SK-N-SH treated with all-trans-retinoic acid at 6 μM for 48 hours (cell line): ENCODE measurements around the gene KSR2.

Experiments
- ATAC-seq: fragments of 200-7000 bp; cut with Tn5 transposase; 3 replicates; pipeline ENCODE4 v1.9.1; 2020; ENCODE audit warnings: mild to moderate bottlenecking, moderate library complexity
- CREB5 ChIP-seq: fragments of 250-450 bp; sonication (Bioruptor Pico); IDR thresholded peaks from 2 replicates; pipeline ENCODE4 v1.5.1; 2020; ENCODE audit warnings: low read depth, mild to moderate bottlenecking, moderate library complexity
- CSDC2 ChIP-seq: fragments of 250-450 bp; sonication (Bioruptor Pico); IDR thresholded peaks from 2 replicates; pipeline ENCODE4 v1.5.0; 2020; ENCODE audit warnings: mild to moderate bottlenecking, moderate library complexity
- GLIS3 ChIP-seq: fragments of 250-450 bp; sonication (Bioruptor Pico); IDR thresholded peaks from 2 replicates; pipeline ENCODE4 v1.5.0; 2020; ENCODE audit warnings: mild to moderate bottlenecking, moderate library complexity
- ISL1 ChIP-seq: fragments of 250-450 bp; sonication (Bioruptor Pico); IDR thresholded peaks from 2 replicates; pipeline ENCODE4 v2.1.2; 2022; ENCODE audit warnings: mild to moderate bottlenecking, moderate library complexity
- OSR1 ChIP-seq: fragments of 250-450 bp; sonication (Bioruptor Pico); IDR thresholded peaks from 2 replicates; pipeline ENCODE4 v1.8.0; 2022; ENCODE audit warnings: moderate library complexity, mild to moderate bottlenecking, inconsistent platforms
- PATZ1 ChIP-seq: fragments of 250-450 bp; sonication (Bioruptor Pico); IDR thresholded peaks from 2 replicates; pipeline ENCODE4 v1.8.0; 2020; ENCODE audit warnings: mild to moderate bottlenecking, moderate library complexity, borderline replicate concordance
- PPARA ChIP-seq: fragments of 250-450 bp; sonication (Bioruptor Pico); IDR thresholded peaks from 2 replicates; pipeline ENCODE4 v1.5.0; 2020; ENCODE audit warnings: mild to moderate bottlenecking, borderline replicate concordance
- RARB ChIP-seq: fragments of 250-450 bp; sonication (Bioruptor Pico); IDR thresholded peaks from 2 replicates; pipeline ENCODE4 v1.8.0; 2021; ENCODE audit warnings: mild to moderate bottlenecking, moderate library complexity
- SNAI2 ChIP-seq: fragments of 250-450 bp; sonication (Bioruptor Pico); IDR thresholded peaks from 2 replicates; pipeline ENCODE4 v1.5.0; 2020; ENCODE audit warnings: mild to moderate bottlenecking, moderate library complexity
- TCF4 ChIP-seq: fragments of 250-450 bp; sonication (Bioruptor Pico); IDR thresholded peaks from 2 replicates; pipeline ENCODE4 v1.8.0; 2021; ENCODE audit warnings: mild to moderate bottlenecking, moderate library complexity, borderline replicate concordance
- TOX ChIP-seq: fragments of 250-450 bp; sonication (Bioruptor Pico); IDR thresholded peaks from 2 replicates; pipeline ENCODE4 v1.8.0; 2021; ENCODE audit warnings: mild to moderate bottlenecking, moderate library complexity, borderline replicate concordance
- TSHZ2 ChIP-seq: fragments of 250-450 bp; sonication (Bioruptor Pico); IDR thresholded peaks from 2 replicates; pipeline ENCODE4 v1.5.0; 2020; ENCODE audit warnings: mild to moderate bottlenecking, moderate library complexity
- ZC3H10 ChIP-seq: fragments of 250-450 bp; sonication (Bioruptor Pico); IDR thresholded peaks from 2 replicates; pipeline ENCODE4 v1.5.1; 2021; ENCODE audit warnings: mild to moderate bottlenecking, moderate library complexity
- ZFP3 ChIP-seq: fragments of 250-450 bp; sonication (Bioruptor Pico); IDR thresholded peaks from 2 replicates; pipeline ENCODE4 v1.5.0; 2020; ENCODE audit warnings: mild to moderate bottlenecking, moderate library complexity
- ZFP30 ChIP-seq: fragments of 450-650 bp; formaldehyde crosslinking; IDR thresholded peaks from 2 replicates; pipeline ENCODE4 v1.5.0; 2022; ENCODE audit warnings: mild to moderate bottlenecking, moderate library complexity
- ZNF565 ChIP-seq: fragments of 450-650 bp; formaldehyde crosslinking; conservative IDR thresholded peaks from 2 replicates; pipeline ENCODE4 v1.5.0; 2020; ENCODE audit warnings: low read depth, mild to moderate bottlenecking, moderate library complexity
- ZNF70 ChIP-seq: fragments of 450-650 bp; formaldehyde crosslinking; IDR thresholded peaks from 2 replicates; pipeline ENCODE4 v1.5.0; 2020; ENCODE audit warnings: mild to moderate bottlenecking, moderate library complexity
- ZNF8 ChIP-seq: fragments of 450-650 bp; formaldehyde crosslinking; IDR thresholded peaks from 2 replicates; pipeline ENCODE4 v1.5.0; 2020; ENCODE audit warnings: mild to moderate bottlenecking, moderate library complexity

Gene KSR2

GRCh38 chr12:117680312-117680711, 288.5 kb downstream of the KSR2 start:
- TF ChIP-seq ZFP30 (no peak), TCF4 (CRISPR knock-in tag) (no peak), TOX (CRISPR knock-in tag) (no peak)
- no peak for ATAC-seq

- peak; percentile 51 for ATAC-seq
- TF ChIP-seq ZNF8 (CRISPR knock-in tag) = no peak
- TF ChIP-seq PPARA (CRISPR knock-in tag) = no peak
- no peak for TF ChIP-seq CREB5 (CRISPR knock-in tag)
- no peak for TF ChIP-seq OSR1 (CRISPR knock-in tag)
- no peak for TF ChIP-seq TSHZ2 (CRISPR knock-in tag)
These were observed 289.0 kb downstream of the KSR2 start for GRCh38 chr12:117679776-117680175.

GRCh38 chr12:117674763-117675162, 294.0 kb downstream of the KSR2 start:
- no peak for ATAC-seq
- TF ChIP-seq TSHZ2 (CRISPR knock-in tag) = no peak
- no peak for TF ChIP-seq GLIS3 (CRISPR knock-in tag)
- TF ChIP-seq RARB = no peak
- no peak for TF ChIP-seq ISL1 (CRISPR knock-in tag)

GRCh38 chr12:117674313-117674712, 294.5 kb downstream of the KSR2 start:
- peak; percentile 49; the same call in 1 of the 3 replicates for ATAC-seq
- no peak for TF ChIP-seq ZNF70 (CRISPR knock-in tag)
- TF ChIP-seq OSR1 (CRISPR knock-in tag) = no peak
- no peak for TF ChIP-seq TSHZ2 (CRISPR knock-in tag)
- no peak for TF ChIP-seq CREB5 (CRISPR knock-in tag)
- no peak for TF ChIP-seq ZC3H10
- no peak for TF ChIP-seq ZNF565
- no peak for TF ChIP-seq CSDC2
- TF ChIP-seq SNAI2 (CRISPR knock-in tag) = no peak
- no peak for TF ChIP-seq PATZ1 (CRISPR knock-in tag)
- TF ChIP-seq ZFP30 = no peak
- no peak for TF ChIP-seq RARB
- no peak for TF ChIP-seq ZFP3 (CRISPR knock-in tag)
